A549 (cell line): ENCODE data around the gene NTF3. TPM values are rescaled to one million over a fixed set of nuclear protein-coding genes. Genes with fewer than 3 reads are reported as not detected.

Experiments used
- ATAC-seq, 2 experiments: fragments of 200-7000 bp in 1 of 2; fragments of >200 bp in 1 of 2; cut with Nextera tagmentation in 1 of 2; cut with Tn5 transposase in 1 of 2; 3 replicates each; pipeline versions ENCODE4 v1.8.0 to v1.9.1; 2018 to 2020; ENCODE audit warnings: mild to moderate bottlenecking in 1 of 2, moderate library complexity in 1 of 2
- CTCF ChIA-PET: fragments of 300-600 bp; sonication (Branson Sonifier 250); formaldehyde crosslinking; extraction: SDS; loops from one replicate; lab custom pipeline; 2021; ENCODE audit warnings: antibody characterized with exemption, inconsistent platforms; lab: Yijun Ruan, JAX
- POLR2A ChIA-PET: fragments of 350-600 bp; formaldehyde crosslinking; extraction: SDS; loops from one replicate; lab custom pipeline; 2021; ENCODE audit warnings: antibody characterized with exemption, inconsistent platforms; lab: Yijun Ruan, JAX
- DNase-seq, 2 experiments: peaks; one replicate each; pipeline versions ENCODE4 v3.0.0 to v3.0.0-alpha.2; 2011 to 2016; ENCODE audit warnings: low read depth in 1 of 2, low spot score in 1 of 2
- FAIRE-seq: peaks from 2 replicates; lab custom pipeline; 2011; peaks lifted over from hg19 to GRCh38; lab: Jason Lieb, UNC
- H3K27ac ChIP-seq, 2 experiments: fragments of >200 bp; sonication (Bioruptor Twin); formaldehyde crosslinking; 3 replicates each; pipeline ENCODE4 v1.5.1; 2016 to 2017
- H3K4me1 ChIP-seq: fragments of >200 bp; sonication (Bioruptor Twin); formaldehyde crosslinking; 3 replicates; pipeline ENCODE4 v1.6.1; 2016
- H3K4me2 ChIP-seq: fragments of >200 bp; sonication (Bioruptor Twin); formaldehyde crosslinking; 3 replicates; pipeline ENCODE4 v1.6.1; 2016
- H3K4me3 ChIP-seq: fragments of >200 bp; sonication (Bioruptor Twin); formaldehyde crosslinking; 3 replicates; pipeline ENCODE4 v1.5.1; 2016
- H3K9me3 ChIP-seq: fragments of >200 bp; sonication (Bioruptor Twin); formaldehyde crosslinking; 3 replicates; pipeline ENCODE4 v1.6.1; 2016
- CBX2 ChIP-seq: fragments of 200-600 bp; sonication (generic); IDR thresholded peaks from 2 replicates; pipeline ENCODE4 v1.6.1; 2016; ENCODE audit warnings: low read depth, mild to moderate bottlenecking, borderline replicate concordance
- CHD2 ChIP-seq: fragments of 150-350 bp; IDR thresholded peaks from 2 replicates; pipeline ENCODE4 v1.6.1; 2014; ENCODE audit warnings: low read length; ENCODE audit not compliant: partially characterized antibody
- CHD4 ChIP-seq: fragments of 200-600 bp; sonication (generic); IDR thresholded peaks from 2 replicates; pipeline ENCODE4 v1.6.1; 2016; ENCODE audit warnings: antibody characterized with exemption, mild to moderate bottlenecking, borderline replicate concordance
- EHF ChIP-seq: fragments of 250-450 bp; sonication (Bioruptor Pico); IDR thresholded peaks from 2 replicates; pipeline ENCODE4 v1.5.0; 2020; ENCODE audit warnings: mild to moderate bottlenecking
- ESRRA ChIP-seq: fragments of 150-350 bp; IDR thresholded peaks from 2 replicates; pipeline ENCODE4 v1.6.1; 2014; ENCODE audit warnings: mild to moderate bottlenecking, low read length, borderline replicate concordance
- FOSL2 ChIP-seq, 2 experiments: fragments of 450-650 bp in 1 of 2; fragments of >200 bp in 1 of 2; sonication (Bioruptor Twin) in 1 of 2; formaldehyde crosslinking; IDR thresholded peaks; 2 replicates each; pipeline versions ENCODE4 v1.5.0 to v1.6.1; 2016 to 2020; ENCODE audit warnings: mild to moderate bottlenecking in 1 of 2, moderate library complexity in 1 of 2
- FOXS1 ChIP-seq: fragments of 250-450 bp; sonication (Bioruptor Pico); IDR thresholded peaks from 2 replicates; pipeline ENCODE4 v1.5.0; 2020; ENCODE audit warnings: mild to moderate bottlenecking, moderate library complexity
- HOXA7 ChIP-seq: fragments of 250-450 bp; sonication (Bioruptor Pico); IDR thresholded peaks from 2 replicates; pipeline ENCODE4 v1.5.0; 2020; ENCODE audit warnings: mild to moderate bottlenecking, moderate library complexity
- JUN ChIP-seq, 2 experiments: fragments of >200 bp; sonication (Bioruptor Twin); formaldehyde crosslinking; IDR thresholded peaks; 2 replicates in 1 of 2; 3 replicates in 1 of 2; pipeline ENCODE4 v1.6.1; 2016 to 2017
- KDM1A ChIP-seq: fragments of 200-600 bp; sonication (generic); IDR thresholded peaks from 2 replicates; pipeline ENCODE4 v1.6.1; 2016; ENCODE audit warnings: low read depth, mild to moderate bottlenecking
- MAFK ChIP-seq: fragments of 450-650 bp; IDR thresholded peaks from 2 replicates; pipeline ENCODE4 v1.6.1; 2014; ENCODE audit not compliant: partially characterized antibody
- MAZ ChIP-seq: fragments of 150-350 bp; IDR thresholded peaks from 2 replicates; pipeline ENCODE4 v1.6.1; 2014; ENCODE audit warnings: antibody characterized with exemption, low read depth, low read length, borderline replicate concordance
- NPAS2 ChIP-seq: fragments of 250-450 bp; sonication (Bioruptor Pico); IDR thresholded peaks from 2 replicates; pipeline ENCODE4 v1.8.0; 2022; ENCODE audit warnings: mild to moderate bottlenecking, moderate library complexity, borderline replicate concordance
- RCOR1 ChIP-seq: fragments of 150-350 bp; IDR thresholded peaks from 2 replicates; pipeline ENCODE4 v1.6.1; 2014; ENCODE audit warnings: antibody characterized with exemption, low read length, low read depth
- REST ChIP-seq: fragments of 200-600 bp; sonication (generic); IDR thresholded peaks from 2 replicates; pipeline ENCODE4 v1.6.1; 2016; ENCODE audit warnings: antibody characterized with exemption, mild to moderate bottlenecking, moderate library complexity
- TFCP2L1 ChIP-seq: fragments of 250-450 bp; sonication (Bioruptor Pico); IDR thresholded peaks from 2 replicates; pipeline ENCODE4 v1.5.0; 2021; ENCODE audit warnings: mild to moderate bottlenecking
- ZNF302 ChIP-seq: fragments of 250-450 bp; sonication (Bioruptor Pico); IDR thresholded peaks from 2 replicates; pipeline ENCODE4 v1.9.0; 2021; ENCODE audit warnings: inconsistent platforms, mild to moderate bottlenecking, moderate library complexity
- ZSCAN20 ChIP-seq: fragments of 250-450 bp; sonication (Bioruptor Pico); IDR thresholded peaks from 2 replicates; pipeline ENCODE4 v1.8.0; 2022; ENCODE audit warnings: mild to moderate bottlenecking, moderate library complexity
- WGBS: methylation state at CpG from one replicate; pipeline ENCODE4 v1.1.6; 2017; ENCODE audit errors: missing lambda C conversion rate; 5-methylcytosine and 5-hydroxymethylcytosine counted together
- polyA plus RNA-seq, 4 experiments: library from polyadenylated mRNA; depleted of rRNA in 3 of 4; stranded (reverse); fragments of >200 nt; fragmentation: RNase III in 1 of 4; extraction: RNeasy Plus Mini Kit Qiagen cat#74134 plus additional on column Dnase treatment in 1 of 4; gene quantifications; 2 replicates in 3 of 4; 3 replicates in 1 of 4; pipeline ENCODE4 v1.2.3, GENCODE V29; 2011 to 2017
- TF ChIP-seq, protein P1 (sequence below): fragments of 250-450 bp; sonication (Bioruptor Pico); IDR thresholded peaks from 2 replicates; pipeline ENCODE4 v1.5.0; 2020; ENCODE audit warnings: low read depth, mild to moderate bottlenecking, moderate library complexity
- TF ChIP-seq, protein P2 (sequence below): IDR thresholded peaks from 2 replicates; pipeline ENCODE4 v1.6.1; 2012
- TF ChIP-seq, protein P3 (sequence below): fragments of 450-650 bp; IDR thresholded peaks from 2 replicates; pipeline ENCODE4 v1.6.1; 2014; ENCODE audit warnings: antibody characterized with exemption
- TF ChIP-seq, protein P4 (sequence below): IDR thresholded peaks from 2 replicates; pipeline ENCODE4 v1.6.1; 2012; ENCODE audit warnings: low read depth, borderline replicate concordance

The NTF3 gene
- polyA plus RNA-seq, 2 of the 4 experiments (the other 2 are of a cell fraction) = not detected

- 60% methylated on average over 1 of the region's 1 CpG for WGBS
- ChIA-PET POLR2A (no interaction called here), CTCF (no interaction called here)
- H3K27ac ChIP-seq = no peak overlapping the region
- ATAC-seq (no peak), DNase-seq (no peak)
- TF ChIP-seq CBX2 (no peak), ZNF302 (CRISPR knock-in tag) (no peak), CHD2 (no peak), RCOR1 (no peak), ESRRA (no peak), FOSL2 (IDR thresholded peaks at IDR 0.05) (no peak), FOSL2 (CRISPR knock-in tag; IDR thresholded peaks at IDR 0.05) (no peak)
- TF ChIP-seq, protein P1, sequence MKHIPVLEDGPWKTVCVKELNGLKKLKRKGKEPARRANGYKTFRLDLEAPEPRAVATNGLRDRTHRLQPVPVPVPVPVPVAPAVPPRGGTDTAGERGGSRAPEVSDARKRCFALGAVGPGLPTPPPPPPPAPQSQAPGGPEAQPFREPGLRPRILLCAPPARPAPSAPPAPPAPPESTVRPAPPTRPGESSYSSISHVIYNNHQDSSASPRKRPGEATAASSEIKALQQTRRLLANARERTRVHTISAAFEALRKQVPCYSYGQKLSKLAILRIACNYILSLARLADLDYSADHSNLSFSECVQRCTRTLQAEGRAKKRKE (CRISPR knock-in tag) = no peak
- TF ChIP-seq, all 56 proteins: peak for 0
- Histone ChIP-seq H3K4me3 (no peak overlapping the region), H3K9me3 (no peaks in the 10 kb centered on the region), H3K4me2 (no peak overlapping the region), H3K4me1 (no peaks in the 10 kb centered on the region)
- no peak for FAIRE-seq
Measured at GRCh38 chr12:5515458-5515857, 83.5 kb downstream of the NTF3 start.

DNA sequence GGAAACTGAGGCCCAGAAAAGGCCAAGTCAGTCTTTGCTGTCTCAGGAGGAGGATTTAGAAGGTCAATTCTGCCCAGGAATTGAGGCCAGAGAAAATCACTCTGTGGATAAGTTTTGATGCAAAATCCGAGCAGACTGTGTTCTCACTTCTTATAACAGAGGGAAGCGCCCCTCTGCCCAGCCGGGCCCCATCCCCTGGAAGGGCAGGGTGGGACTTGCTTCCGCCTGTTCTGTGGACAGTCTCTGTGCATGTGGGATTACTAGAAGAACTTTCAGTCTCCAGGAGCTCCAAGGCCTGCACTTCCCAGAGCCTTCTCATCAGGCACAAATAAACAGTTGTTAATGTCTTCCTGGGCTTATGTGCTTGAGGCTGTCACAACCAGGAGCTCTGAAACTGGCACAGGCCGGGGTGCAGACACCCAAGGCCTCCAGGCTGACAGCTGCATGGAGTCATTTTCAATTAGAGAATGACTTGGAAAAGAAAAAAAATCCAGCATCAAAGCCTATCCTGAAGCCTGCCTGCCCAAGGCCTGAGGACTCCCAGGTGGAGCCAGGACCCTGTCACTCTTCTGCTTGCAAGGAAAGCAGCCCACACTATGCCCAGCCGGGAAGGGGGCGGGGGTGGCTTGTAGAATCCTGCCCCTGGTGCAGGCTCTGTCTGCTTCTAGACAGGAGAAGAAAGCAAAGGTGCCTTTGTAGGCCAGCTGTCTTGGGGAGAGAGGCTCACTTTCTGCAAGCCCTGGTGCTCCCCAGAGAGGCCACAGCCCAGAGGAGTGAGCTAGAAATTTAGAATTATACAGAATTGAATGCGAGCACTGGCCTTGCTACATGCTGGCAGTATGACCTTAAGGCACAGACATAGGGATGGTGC lies 84.7 kb downstream of the NTF3 start:
- DNase-seq = no peak
- Histone ChIP-seq H3K4me2 (no peak overlapping the region), H3K4me1 (no peaks in the 10 kb centered on the region), H3K27ac (no peak overlapping the region), H3K4me3 (no peak overlapping the region), H3K9me3 (no peaks in the 10 kb centered on the region)
- no peak for ATAC-seq
- FAIRE-seq = no peak
- TF ChIP-seq EHF (CRISPR knock-in tag) = no peak
- TF ChIP-seq REST = no peak
- no peak for TF ChIP-seq HOXA7 (CRISPR knock-in tag)
- no peak for TF ChIP-seq KDM1A
- TF ChIP-seq NPAS2 (CRISPR knock-in tag) = no peak
- 16% methylated on average over 8 of the region's 8 CpGs for WGBS
- ChIA-PET CTCF (no interaction called here), POLR2A (no interaction called here)

GRCh38 chr12:5518584-5519365 lies 86.9 kb downstream of the NTF3 start:
- ChIA-PET POLR2A (no interaction called here), CTCF (no interaction called here)
- ATAC-seq = no peak
- FAIRE-seq = no peak
- Histone ChIP-seq H3K4me2 (no peak overlapping the region), H3K4me3 (no peak overlapping the region), H3K27ac (no peak overlapping the region), H3K4me1 (no peaks in the 10 kb centered on the region), H3K9me3 (no peaks in the 10 kb centered on the region)
- DNase-seq = no peak
- WGBS = 66% methylated on average over 7 of the region's 8 CpGs
- TF ChIP-seq CHD4 (no peak), ZNF302 (CRISPR knock-in tag) (no peak), ZSCAN20 (no peak), RCOR1 (no peak), MAZ (no peak), FOXS1 (CRISPR knock-in tag) (no peak), EHF (CRISPR knock-in tag) (no peak), MAFK (no peak), TFCP2L1 (no peak), JUN (IDR thresholded peaks at IDR 0.05) (no peak), CHD2 (no peak)
- TF ChIP-seq, protein P2, sequence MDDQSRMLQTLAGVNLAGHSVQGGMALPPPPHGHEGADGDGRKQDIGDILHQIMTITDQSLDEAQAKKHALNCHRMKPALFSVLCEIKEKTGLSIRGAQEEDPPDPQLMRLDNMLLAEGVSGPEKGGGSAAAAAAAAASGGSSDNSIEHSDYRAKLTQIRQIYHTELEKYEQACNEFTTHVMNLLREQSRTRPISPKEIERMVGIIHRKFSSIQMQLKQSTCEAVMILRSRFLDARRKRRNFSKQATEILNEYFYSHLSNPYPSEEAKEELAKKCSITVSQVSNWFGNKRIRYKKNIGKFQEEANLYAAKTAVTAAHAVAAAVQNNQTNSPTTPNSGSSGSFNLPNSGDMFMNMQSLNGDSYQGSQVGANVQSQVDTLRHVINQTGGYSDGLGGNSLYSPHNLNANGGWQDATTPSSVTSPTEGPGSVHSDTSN = no peak
- TF ChIP-seq, protein P3, sequence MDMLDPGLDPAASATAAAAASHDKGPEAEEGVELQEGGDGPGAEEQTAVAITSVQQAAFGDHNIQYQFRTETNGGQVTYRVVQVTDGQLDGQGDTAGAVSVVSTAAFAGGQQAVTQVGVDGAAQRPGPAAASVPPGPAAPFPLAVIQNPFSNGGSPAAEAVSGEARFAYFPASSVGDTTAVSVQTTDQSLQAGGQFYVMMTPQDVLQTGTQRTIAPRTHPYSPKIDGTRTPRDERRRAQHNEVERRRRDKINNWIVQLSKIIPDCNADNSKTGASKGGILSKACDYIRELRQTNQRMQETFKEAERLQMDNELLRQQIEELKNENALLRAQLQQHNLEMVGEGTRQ = no peak
- TF ChIP-seq, protein P4, sequence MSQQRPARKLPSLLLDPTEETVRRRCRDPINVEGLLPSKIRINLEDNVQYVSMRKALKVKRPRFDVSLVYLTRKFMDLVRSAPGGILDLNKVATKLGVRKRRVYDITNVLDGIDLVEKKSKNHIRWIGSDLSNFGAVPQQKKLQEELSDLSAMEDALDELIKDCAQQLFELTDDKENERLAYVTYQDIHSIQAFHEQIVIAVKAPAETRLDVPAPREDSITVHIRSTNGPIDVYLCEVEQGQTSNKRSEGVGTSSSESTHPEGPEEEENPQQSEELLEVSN = no peak
- TF ChIP-seq, protein P1 (CRISPR knock-in tag) = no peak
